Measurements from ENCODE around the gene CAMK1D. TPM values are rescaled to one million over a fixed set of nuclear protein-coding genes. Genes with fewer than 3 reads are reported as not detected.
"Not testable (repeated sequence)": the region's sequence is repeated elsewhere in the genome, so short reads cannot be mapped to it uniquely, and the experiment has no call there.

Gene CAMK1D
- total RNA-seq, 1 experiment from 2014 or later: 10.2 TPM

DNA sequence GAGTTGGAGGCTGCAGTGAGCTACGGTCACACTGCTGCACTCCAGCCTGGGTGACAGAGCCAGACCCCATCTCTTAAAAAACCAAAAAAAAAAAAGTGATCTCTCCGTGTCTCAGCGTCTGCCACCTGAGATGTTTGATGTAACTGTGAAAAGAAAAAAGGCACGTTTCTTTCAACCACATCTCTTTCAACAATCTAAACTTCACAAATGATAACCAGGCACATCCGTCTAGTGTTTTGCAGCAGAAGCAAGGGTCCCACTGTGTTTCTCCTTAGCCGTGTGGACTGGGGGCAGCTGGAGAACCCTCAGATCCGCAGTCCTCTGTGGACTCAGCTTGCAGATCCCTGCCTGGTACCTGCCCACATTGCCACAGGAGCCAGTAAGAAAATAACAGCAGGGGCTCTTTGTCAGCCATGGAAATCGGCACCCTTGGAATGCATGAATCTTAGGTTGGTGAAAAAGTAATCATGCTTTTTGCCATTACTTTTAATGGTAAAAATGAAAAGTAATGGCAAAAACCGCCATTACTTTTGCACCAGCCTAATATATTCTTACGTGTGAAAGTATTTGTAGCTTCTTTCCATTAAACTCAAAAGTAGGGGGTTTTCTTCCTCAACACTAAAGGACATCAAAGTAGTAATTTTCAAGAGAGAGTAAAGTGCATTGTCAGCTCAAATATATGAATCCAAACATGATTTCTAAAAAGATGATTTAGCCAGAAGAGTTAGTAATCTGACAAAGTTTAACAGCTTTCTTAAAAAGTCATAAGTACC is 375.6 kb downstream of the CAMK1D start (continued):
- TF ChIP-seq PREB (CRISPR knock-in tag; IDR thresholded peaks at IDR 0.05; ENCODE audit: borderline replicate concordance) (no peak), GTF2I (CRISPR knock-in tag; conservative IDR thresholded peaks at IDR 0.05) (no peak), ZNF121 (CRISPR knock-in tag; IDR thresholded peaks at IDR 0.05) (no peak), NFE2L1 (CRISPR knock-in tag; IDR thresholded peaks at IDR 0.05) (no peak)

- H3K27ac Mint-ChIP-seq; H3K9me3 Mint-ChIP-seq; POLR2A ChIA-PET; DNase-seq (ENCODE audit: low spot score); ATAC-seq; H3K36me3 Mint-ChIP-seq; H3K27me3 Mint-ChIP-seq (ENCODE audit: low read depth); H3K4me3 Mint-ChIP-seq: not testable (repeated sequence)
- CTCF ChIA-PET: interaction anchor here (0.6 to 3.2 kb wide), 8 partner anchors 9 to 179 kb away, joined by 3 to 14 read pairs (median 3); no protein-coding TSS in a partner anchor
- peaks cover 12% of the 10 kb centered on the region for H3K4me1 Mint-ChIP-seq
These were observed 376.2 kb downstream of the CAMK1D start for GRCh38 chr10:12725580-12725888.

GRCh38 chr10:12726971-12727831 is 377.9 kb downstream of the CAMK1D start:
- Mint-ChIP-seq H3K4me3 (no peak overlapping the region), H3K36me3 (no peaks in the 10 kb centered on the region), H3K9me3 (no peaks in the 10 kb centered on the region), H3K4me1 (peaks cover 12% of the 10 kb centered on the region), H3K27me3 (ENCODE audit: low read depth) (no peaks in the 10 kb centered on the region), H3K27ac (no peak overlapping the region)
- ATAC-seq: no peak
- POLR2A ChIA-PET: no interaction called here
- TF ChIP-seq ZNF232 (CRISPR knock-in tag; IDR thresholded peaks at IDR 0.05) (no peak), NR1H2 (CRISPR knock-in tag; IDR thresholded peaks at IDR 0.05) (no peak), ESRRA (CRISPR knock-in tag; IDR thresholded peaks at IDR 0.05; ENCODE audit: borderline replicate concordance) (no peak), ZNF423 (CRISPR knock-in tag; IDR thresholded peaks at IDR 0.05) (no peak), FOXK1 (CRISPR knock-in tag; IDR thresholded peaks at IDR 0.05) (no peak), ZNF121 (CRISPR knock-in tag; IDR thresholded peaks at IDR 0.05) (no peak), ZNF512 (CRISPR knock-in tag; IDR thresholded peaks at IDR 0.05; ENCODE audit: borderline replicate concordance) (no peak), FOXJ3 (CRISPR knock-in tag; IDR thresholded peaks at IDR 0.05; ENCODE audit: borderline replicate concordance) (no peak), ZNF263 (CRISPR knock-in tag; IDR thresholded peaks at IDR 0.05; ENCODE audit: low read depth) (no peak), ZNF138 (CRISPR knock-in tag; conservative IDR thresholded peaks at IDR 0.05) (no peak), TEAD4 (CRISPR knock-in tag; IDR thresholded peaks at IDR 0.05) (no peak), NR2C2 (CRISPR knock-in tag; IDR thresholded peaks at IDR 0.05) (no peak), ZNF281 (CRISPR knock-in tag; IDR thresholded peaks at IDR 0.05) (no peak), EMX1 (CRISPR knock-in tag; IDR thresholded peaks at IDR 0.05) (no peak), MXD4 (CRISPR knock-in tag; IDR thresholded peaks at IDR 0.05; ENCODE audit: borderline replicate concordance) (no peak), ZNF219 (CRISPR knock-in tag; IDR thresholded peaks at IDR 0.05; ENCODE audit: borderline replicate concordance) (no peak), CREM (CRISPR knock-in tag; IDR thresholded peaks at IDR 0.05) (no peak), JAZF1 (CRISPR knock-in tag; IDR thresholded peaks at IDR 0.05) (no peak)
- TF ChIP-seq, protein P1, sequence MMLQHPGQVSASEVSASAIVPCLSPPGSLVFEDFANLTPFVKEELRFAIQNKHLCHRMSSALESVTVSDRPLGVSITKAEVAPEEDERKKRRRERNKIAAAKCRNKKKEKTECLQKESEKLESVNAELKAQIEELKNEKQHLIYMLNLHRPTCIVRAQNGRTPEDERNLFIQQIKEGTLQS (CRISPR knock-in tag; conservative IDR thresholded peaks at IDR 0.05): no peak
- CTCF ChIA-PET: interaction anchor here (0.7 to 3.2 kb wide), 4 partner anchors 15 to 377 kb away, joined by 3 to 14 read pairs (median 6); no protein-coding TSS in a partner anchor
- DNase-seq (ENCODE audit: low spot score): no peak

All from WTC11 (cell line).